MV-4-11 (cell line): ENCODE results near the gene RND3.
A peak's percentile ranks its signal among the peaks of the same experiment; 100 is the strongest.

Source experiments
- DNase-seq: peaks from one replicate; lab custom pipeline; 2025; lab: John Stamatoyannopoulos, UW

Gene RND3

DNA sequence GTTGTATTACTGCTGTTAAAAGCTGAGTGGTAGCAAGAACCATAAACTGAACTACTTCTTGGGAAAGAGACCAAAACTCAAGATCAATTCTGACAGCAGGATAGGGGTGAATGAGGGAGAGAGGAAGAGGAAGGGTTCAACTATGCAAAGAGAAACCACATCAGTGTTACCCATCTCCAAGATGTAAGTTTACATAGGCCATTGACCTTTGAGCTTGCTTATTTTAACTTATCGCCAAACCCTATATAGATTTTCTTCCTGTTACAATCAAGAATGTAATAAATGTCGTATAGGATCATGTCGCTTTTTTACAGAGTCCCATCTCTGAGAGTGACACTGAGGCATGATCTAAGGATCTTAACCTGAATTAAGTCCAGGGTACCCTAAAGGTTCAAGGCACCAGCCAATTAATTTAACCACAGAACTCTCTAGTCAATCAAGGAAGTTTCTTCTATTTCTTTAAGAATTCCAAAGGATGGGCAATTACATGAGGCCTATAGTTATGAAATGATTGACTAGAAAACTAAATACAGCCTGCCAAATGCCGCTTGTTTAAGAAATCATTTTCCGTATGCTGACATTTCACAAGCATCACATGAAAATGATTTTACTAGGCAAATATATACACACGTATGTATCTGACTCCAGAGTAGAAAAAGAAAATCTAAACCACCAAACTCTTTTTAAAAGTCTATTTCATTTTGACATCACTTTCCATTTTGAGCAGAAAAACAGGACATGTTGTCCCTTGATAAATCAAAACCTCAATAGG is 11.8 kb downstream of the RND3 start:
- no peak for DNase-seq

- DNase-seq, result no peak
Observed at GRCh38 chr2:150474326-150475074, 13.0 kb downstream of the RND3 start.

DNA sequence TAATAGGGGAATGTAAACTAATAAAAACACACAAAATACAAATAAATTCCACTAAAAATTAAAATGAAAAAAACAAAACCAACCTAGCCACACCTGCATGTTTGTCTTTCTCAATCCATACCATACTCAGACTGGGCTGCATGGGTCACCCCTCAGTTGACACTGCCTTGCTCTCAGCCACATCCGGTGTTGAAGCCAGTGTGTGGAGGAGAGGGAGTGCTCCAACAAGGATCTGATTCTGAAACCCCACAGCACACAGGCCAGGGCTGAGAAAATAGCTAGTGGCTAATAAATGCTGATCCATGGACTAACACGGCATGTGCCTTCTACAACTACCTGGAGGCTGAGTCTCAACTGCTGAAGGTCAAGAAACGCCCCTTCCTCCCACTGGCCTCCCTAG is 13.7 kb downstream of the RND3 start:
- DNase-seq, result no peak

DNA sequence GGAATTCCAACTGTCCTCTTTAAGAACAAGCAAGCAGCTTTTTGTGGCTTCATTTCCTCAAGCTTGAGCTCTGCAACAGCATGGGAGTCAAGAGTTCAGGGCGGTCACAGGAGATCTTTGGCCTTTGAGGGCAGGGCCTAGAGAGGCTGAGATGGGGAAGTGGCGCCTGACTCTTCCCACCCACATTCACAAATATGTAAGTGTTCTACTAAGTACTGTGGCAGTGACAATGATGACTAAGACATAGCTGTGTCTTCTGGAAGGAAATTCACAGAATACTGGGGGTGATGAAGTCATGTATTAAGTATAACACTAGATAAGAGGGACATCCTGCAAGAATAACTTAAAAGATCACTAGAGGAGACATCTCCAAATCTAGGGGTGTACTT is 15.0 kb downstream of the RND3 start:
- DNase-seq, result peak; percentile 99

GRCh38 chr2:150471813-150472510 is 15.5 kb downstream of the RND3 start:
- DNase-seq, result no peak

- DNase-seq, result no peak
Observed at GRCh38 chr2:150470435-150470834, 17.0 kb downstream of the RND3 start.

DNA sequence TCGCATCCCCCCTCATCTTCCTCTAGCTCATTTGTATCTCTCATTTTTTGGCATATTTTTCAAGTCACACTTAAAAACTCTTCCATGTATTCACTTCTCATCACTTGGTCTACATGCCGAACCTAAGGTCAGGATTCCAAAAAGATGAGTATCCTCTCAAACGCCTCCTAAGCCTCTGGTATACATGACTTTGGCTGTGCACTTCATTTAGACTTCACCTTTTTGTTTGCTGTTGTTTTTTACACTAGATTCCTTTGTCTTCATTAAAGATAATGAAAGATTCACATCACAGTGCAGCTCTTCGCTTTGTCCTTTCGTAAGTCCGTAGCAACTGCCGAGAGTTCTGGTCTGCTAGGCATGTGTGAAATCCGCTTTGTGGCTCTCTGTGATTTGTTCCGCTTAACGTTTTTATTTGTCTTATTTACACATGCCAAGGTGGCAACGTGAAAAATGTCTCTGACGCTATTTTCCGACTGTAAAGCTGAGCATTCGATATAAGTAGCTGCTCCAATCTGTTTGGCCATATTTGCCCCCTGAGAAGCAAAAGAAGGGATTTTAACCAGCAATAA is 17.7 kb downstream of the RND3 start:
- no peak for DNase-seq

- DNase-seq, result peak; percentile 1
Observed at GRCh38 chr2:150468350-150468960, 19.0 kb downstream of the RND3 start.

DNA sequence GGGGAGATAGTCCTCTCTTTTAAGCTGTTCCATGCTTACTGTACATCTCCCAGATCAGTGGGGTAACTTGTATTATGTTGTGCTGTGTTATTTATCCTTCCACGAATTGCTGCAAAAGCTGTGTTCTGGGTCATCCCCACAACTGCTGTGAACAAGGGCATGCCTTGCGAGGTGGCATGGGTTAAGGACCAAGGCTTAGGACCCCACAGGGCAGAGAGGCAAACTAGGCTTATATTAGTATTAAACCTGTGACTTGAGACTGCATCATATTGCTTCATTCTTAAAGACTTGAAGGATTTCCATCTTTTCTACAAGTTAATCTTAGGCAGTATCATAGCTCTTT is 19.9 kb downstream of the RND3 start:
- DNase-seq, result no peak

DNA sequence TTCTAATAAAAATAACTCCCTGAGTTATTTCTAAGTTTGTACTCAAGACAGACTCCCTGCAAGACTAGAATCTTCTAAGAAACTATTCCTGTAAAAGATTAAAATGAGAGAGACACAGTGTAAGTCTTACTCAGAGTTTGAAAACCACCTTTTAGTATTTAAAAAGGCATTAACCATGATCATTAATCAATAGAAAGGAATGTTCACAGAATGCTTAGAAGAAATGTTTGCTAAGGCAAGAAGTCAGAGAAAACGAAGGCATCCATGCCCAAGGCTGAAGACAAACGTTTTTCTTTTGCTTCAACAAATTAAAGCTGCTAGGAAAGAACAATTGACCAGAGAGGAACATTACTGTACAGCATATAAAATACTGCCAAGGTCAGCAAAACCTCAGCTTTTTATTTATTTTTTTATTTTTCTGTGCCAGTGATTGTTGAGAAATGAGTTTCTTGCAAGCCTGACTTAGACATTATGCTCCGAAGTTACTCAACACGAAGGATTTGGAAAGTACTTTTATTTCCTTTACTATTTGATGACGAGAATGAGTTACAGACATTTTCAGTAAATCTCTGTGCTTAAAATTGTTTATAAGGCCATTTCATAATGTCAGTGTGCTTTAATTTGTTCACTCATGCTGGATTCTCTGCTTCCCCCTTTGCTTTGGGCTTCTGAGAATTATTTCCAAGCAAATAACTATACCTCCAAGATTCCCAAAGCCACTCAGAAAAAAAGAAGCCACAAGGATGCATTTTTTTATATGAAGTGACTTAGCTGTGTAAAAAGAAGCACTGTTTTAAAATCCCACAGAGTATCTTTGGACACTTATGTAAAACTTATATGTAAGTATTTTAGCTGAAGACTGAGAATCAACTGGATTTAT is 20.5 kb downstream of the RND3 start:
- DNase-seq, result no peak

DNA sequence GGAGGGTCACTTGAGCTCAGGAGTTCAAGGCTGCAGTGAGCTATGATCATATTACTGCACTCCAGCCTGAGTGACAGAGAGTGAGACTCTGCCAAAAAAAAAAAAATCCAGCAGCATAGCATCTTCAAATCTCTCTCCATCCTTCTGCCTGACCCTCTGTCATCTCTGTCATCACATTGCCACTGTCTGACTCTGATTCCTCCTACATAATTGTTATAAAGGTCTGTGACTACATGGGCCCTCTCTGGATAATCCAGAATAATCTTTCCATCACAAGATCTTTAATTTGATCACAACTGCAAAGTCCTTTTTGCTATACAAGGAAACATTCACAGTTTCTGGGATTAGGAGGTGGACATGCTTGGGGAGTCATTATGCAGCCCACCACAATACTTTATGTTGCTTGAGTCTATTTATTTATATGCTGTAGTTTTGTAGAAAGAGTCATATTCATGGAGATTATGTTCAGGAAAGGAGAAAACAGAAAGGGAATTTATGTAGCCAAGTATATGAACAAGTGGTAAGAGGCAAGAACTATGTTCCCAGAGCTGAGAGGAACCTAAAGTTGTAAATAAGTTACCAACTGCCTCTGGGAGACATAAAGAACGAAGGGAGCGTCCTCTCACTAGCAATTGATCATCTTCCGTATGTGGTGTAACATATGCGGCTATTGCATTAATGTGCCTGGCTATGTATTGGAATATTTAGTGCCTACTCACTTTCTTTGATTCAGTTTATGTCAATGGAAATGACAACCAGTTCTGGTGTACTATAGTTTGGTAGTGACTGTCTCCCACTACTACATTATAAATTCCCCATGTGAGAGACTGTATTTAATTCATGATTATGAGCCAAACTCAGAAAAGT is 21.5 kb downstream of the RND3 start:
- no peak for DNase-seq

GRCh38 chr2:150464986-150465385 is 22.5 kb downstream of the RND3 start:
- no peak for DNase-seq

- DNase-seq, result peak; percentile 77
Observed at GRCh38 chr2:150464270-150464669, 23.2 kb downstream of the RND3 start.

DNA sequence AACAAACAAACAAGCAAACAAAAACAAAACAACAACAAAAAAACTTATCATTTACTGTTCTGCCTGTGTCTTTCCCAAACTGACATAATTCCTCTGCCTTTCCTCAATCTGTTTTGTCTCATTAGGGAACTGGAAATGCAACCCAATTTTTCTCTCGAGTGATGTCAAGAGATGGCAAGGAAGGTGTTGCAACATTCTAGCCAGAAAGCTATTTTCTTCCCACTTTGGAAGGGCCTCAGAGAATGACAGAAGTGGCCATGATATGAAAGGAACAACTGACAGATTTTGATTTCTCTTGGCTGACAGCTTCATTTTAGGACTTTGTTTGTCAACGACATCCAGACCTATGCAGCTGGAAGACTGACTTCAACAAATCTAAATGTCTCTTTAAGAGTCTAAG is 24.7 kb downstream of the RND3 start:
- DNase-seq, result peak; percentile 58

DNA sequence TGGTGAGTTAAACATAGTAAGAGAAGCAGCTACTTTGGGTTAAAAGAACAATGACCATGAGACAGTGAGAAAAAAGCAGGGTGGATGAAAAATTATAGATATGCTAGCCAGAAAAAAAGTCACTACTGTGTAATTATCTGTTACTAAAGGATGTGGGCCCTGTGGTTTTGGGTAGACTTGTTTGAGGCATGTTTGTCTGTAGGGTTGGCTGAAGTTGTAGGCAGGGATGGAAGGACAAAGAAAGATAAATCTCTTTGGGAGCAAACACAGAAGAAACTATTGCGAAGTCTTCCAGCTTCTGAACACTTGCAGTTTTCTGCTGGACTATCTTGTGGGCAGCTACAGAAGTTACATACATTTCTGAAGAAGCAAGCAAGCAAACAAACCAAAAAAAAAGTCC is 28.2 kb downstream of the RND3 start:
- peak; percentile 66 for DNase-seq

DNA sequence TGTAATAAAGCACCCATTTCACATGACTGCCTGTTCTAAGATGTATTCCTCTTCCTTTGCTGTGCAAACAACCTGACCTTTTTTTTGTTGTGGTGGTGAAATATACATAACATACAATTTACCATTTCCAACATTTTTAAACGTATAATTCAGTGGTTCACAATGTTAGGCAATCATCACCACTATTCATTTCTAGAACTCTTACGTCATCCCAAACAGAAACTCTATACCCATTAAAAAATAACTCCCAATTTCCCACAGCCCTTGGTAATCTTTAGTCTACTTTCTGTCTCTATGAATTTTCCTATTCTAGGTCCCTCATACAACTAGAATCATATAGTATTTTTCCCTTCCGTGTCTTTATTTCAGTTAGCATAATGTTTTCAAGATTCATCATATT is 36.7 kb downstream of the RND3 start:
- peak; percentile 72 for DNase-seq

DNA sequence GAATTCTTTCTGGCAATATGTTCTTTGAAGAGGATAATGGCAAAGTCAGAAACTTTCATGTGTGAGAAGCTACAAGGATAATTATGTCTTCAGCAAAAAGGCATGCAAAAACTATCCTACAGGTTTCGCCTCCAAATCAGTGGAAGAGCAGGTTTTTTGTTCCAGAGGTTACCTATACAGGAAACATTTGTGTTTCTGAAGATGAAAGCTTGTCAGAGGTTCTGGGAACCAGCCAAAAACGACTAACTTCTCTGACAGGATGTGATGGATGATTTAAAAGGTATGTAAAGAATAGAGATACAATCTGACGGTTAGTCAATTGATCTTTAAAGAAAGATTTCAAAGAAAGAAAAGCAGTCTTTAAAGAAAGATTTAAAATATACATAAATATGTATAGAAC is 37.6 kb downstream of the RND3 start:
- no peak for DNase-seq

DNA sequence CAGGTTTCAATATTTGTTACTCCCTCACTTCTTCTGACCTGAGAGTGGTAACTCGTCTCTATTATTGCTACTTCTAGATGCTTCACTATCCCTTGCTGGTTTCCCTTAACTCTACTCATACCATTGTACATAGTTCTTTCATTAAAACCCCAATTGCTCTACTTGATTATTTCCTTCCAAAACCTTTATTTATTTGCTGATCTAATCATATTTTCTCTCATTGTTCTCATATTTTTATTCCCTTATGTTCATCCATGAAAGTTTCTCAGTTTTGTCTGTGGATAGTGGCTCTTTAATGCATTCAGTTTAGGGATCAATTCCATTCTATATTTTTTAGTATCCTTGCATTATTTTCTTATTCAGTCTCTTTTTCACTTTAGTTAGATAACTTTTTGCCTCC is 42.1 kb downstream of the RND3 start:
- DNase-seq, result no peak

DNA sequence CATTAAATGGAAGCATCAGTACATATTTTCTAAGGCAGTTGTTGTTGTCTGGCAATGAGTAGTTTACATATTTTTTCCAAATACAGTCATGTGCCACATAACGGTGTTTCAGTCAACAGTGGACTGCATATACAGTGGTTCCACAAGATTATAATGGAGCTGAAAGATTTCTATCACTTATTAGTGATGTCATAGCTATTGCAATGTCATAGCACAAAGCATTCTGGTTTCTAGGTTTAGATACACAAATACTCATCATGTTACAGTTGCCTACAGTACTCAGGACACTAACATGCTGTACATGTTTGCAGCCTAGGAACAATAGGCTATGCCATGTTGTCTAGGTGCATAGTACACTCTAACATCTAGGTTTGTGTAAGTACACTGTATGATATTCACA is 45.0 kb downstream of the RND3 start:
- DNase-seq, result no peak

DNA sequence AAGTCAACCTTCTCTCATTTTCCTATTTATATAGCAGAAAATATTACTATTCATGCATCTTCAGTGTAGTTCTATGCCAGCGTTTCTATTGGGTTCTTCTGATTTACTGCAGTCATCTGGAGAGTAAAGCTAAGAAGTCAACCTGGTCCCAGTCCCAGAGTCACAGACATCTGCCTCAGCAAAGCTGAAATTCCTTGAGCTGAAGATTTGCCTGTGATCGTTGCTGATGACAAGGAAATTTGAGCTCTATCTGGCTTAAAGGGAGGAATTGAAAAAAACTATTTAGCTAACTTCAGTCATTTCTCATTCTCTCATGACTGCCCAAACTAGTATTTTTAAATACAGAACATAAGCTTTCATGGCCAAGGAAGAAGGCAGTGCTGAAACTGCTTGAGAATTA is 45.7 kb downstream of the RND3 start:
- no peak for DNase-seq
